ENCODE measurements around the gene FBXW11. TPM values are rescaled to one million over a fixed set of nuclear protein-coding genes. Genes with fewer than 3 reads are reported as not detected.

Gene FBXW11
- total and polyA plus RNA-seq, 2 of the 13 experiments (the other 11 are each of a cell fraction or from before 2014, with no cell fraction given) = 31.7 to 53.6 TPM

GRCh38 chr5:171816666-171817065 lies 189.8 kb downstream of the FBXW11 start:
- no peaks in the 10 kb centered on the region for H3K36me3 ChIP-seq (replicated peaks in 1 of 2; ENCODE audit: control insufficient read depth in 1 of 2, insufficient read depth in 2 of 2, low read length in 2 of 2)
- H3K79me2 ChIP-seq (ENCODE audit: insufficient read depth, low read length) = no peaks in the 10 kb centered on the region
- peaks cover 0 to 20% of the 10 kb centered on the region in 2 experiments; a peak in 3 of 5 replicates for H3K27me3 ChIP-seq (ENCODE audit: control insufficient read depth in 1 of 2, insufficient read depth in 2 of 2, low read length in 2 of 2)
- no peak overlapping the region for H3K4me2 ChIP-seq (ENCODE audit: low read depth, low read length)
- no peak for FAIRE-seq
- intact Hi-C loops (cut with micrococcal nuclease; ENCODE audit: unreplicated experiment) = no loop called here
- no peak for DNase-seq (ENCODE audit: low spot score)
- ChIA-PET POLR2A (no interaction called here), CTCF (ENCODE audit: low intra/inter-chr PET ratio, low total read pairs) (no interaction called here)
- H4K20me1 ChIP-seq (ENCODE audit: insufficient read depth, low read length) = no peaks in the 10 kb centered on the region
- H3K4me1 ChIP-seq (ENCODE audit: insufficient read depth, low read length) = no peaks in the 10 kb centered on the region
- no peak overlapping the region for H2AFZ ChIP-seq (ENCODE audit: low read length)
- in situ Hi-C loops (cut with HindIII; ENCODE audit: extremely low pct_ligation_motif_present, low pct_unique_long_range_greater_than_20kb) = no loop called here
- H3K9ac ChIP-seq (ENCODE audit: insufficient read depth, low read depth, low read length) = no peak overlapping the region
- 0% methylated on average over 1 of the region's 1 CpG for WGBS (ENCODE audit: low lambda C conversion rate)
- no peak for ATAC-seq
- no peak overlapping the region for H3K27ac ChIP-seq (ENCODE audit: extremely low read length, insufficient read depth, low read length)
- BruUV-seq (replicated peaks) = no TSS peak
- H3K4me3 ChIP-seq (replicated peaks in 1 of 3; ENCODE audit: insufficient read depth in 1 of 3, low read depth in 2 of 3, low read length in 3 of 3) = no peak overlapping the region
- TF ChIP-seq ZNF121 (CRISPR knock-in tag; IDR thresholded peaks at IDR 0.05) (no peak), ZKSCAN1 (IDR thresholded peaks at IDR 0.05; ENCODE audit: low read length) (no peak), KDM1A (CRISPR knock-in tag; IDR thresholded peaks at IDR 0.05) (no peak), MTF2 (CRISPR knock-in tag; IDR thresholded peaks at IDR 0.05; ENCODE audit: borderline replicate concordance) (no peak), TEAD2 (CRISPR knock-in tag; IDR thresholded peaks at IDR 0.05) (no peak), ZSCAN21 (CRISPR knock-in tag; IDR thresholded peaks at IDR 0.05; ENCODE audit: borderline replicate concordance) (no peak), SNAPC2 (CRISPR knock-in tag; IDR thresholded peaks at IDR 0.05) (no peak), MAX (IDR thresholded peaks at IDR 0.05) (no peak), THAP8 (CRISPR knock-in tag; IDR thresholded peaks at IDR 0.05; ENCODE audit: borderline replicate concordance) (no peak), FOSL1 (CRISPR knock-in tag; IDR thresholded peaks at IDR 0.05; ENCODE audit: borderline replicate concordance) (no peak), ZNF598 (CRISPR knock-in tag; IDR thresholded peaks at IDR 0.05; ENCODE audit: borderline replicate concordance) (no peak), KDM6A (CRISPR knock-in tag; IDR thresholded peaks at IDR 0.05; ENCODE audit: low read depth) (no peak), NAIF1 (CRISPR knock-in tag; IDR thresholded peaks at IDR 0.05; ENCODE audit: borderline replicate concordance) (no peak), RARG (CRISPR knock-in tag; IDR thresholded peaks at IDR 0.05; ENCODE audit: low read depth) (no peak), ZNF839 (CRISPR knock-in tag; IDR thresholded peaks at IDR 0.05; ENCODE audit: borderline replicate concordance) (no peak), CSRNP2 (CRISPR knock-in tag; conservative IDR thresholded peaks at IDR 0.05; ENCODE audit: low read depth) (no peak), MIER3 (CRISPR knock-in tag; IDR thresholded peaks at IDR 0.05; ENCODE audit: borderline replicate concordance) (no peak), ZNF780A (CRISPR knock-in tag; IDR thresholded peaks at IDR 0.05) (no peak), U2AF1 (optimal IDR thresholded peaks at IDR 0.05; ENCODE audit: low read depth, low read length) (no peak), EED (CRISPR knock-in tag; IDR thresholded peaks at IDR 0.05) (no peak)
- no peaks in the 10 kb centered on the region for H3K9me3 ChIP-seq (ENCODE audit: low read length)

Measured in HepG2 (cell line).